ENCODE results near the gene PATJ.

DNA sequence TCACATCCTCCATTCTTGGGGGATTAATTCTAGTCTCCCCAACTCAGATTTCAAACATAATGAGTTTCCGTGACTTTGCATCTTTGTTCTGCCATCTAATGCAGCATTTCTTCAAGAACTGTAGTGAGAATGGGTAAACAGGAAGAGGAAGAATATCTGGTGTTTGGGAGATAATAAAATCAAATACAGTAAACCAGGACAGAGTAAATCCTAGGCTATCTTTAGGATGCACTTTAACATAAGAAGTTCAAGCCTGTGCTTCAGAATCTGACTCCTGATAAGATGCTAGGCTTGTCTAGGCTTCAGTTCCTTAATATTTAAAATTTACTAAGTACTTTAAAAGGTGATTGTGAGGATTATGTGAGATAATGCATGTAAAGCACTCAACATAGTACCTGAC, 27.9 kb downstream of the PATJ start:
- TF ChIP-seq TMF1 (CRISPR knock-in tag; IDR thresholded peaks at IDR 0.05; ENCODE audit: low read depth): no peak
- TF ChIP-seq, protein P1, sequence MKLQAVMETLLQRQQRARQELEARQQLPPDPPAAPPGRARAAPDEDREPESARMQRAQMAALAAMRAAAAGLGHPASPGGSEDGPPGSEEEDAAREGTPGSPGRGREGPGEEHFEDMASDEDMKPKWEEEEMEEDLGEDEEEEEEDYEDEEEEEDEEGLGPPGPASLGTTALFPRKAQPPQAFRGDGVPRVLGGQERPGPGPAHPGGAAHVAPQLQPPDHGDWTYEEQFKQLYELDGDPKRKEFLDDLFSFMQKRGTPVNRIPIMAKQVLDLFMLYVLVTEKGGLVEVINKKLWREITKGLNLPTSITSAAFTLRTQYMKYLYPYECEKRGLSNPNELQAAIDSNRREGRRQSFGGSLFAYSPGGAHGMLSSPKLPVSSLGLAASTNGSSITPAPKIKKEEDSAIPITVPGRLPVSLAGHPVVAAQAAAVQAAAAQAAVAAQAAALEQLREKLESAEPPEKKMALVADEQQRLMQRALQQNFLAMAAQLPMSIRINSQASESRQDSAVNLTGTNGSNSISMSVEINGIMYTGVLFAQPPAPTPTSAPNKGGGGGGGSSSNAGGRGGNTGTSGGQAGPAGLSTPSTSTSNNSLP (IDR thresholded peaks at IDR 0.05; ENCODE audit: low read depth, low read length): no peak
- no peak for TF ChIP-seq RAD21 (CRISPR knock-in tag; IDR thresholded peaks at IDR 0.05)
- no peak for TF ChIP-seq MAX (IDR thresholded peaks at IDR 0.05)
- TF ChIP-seq, protein P2, sequence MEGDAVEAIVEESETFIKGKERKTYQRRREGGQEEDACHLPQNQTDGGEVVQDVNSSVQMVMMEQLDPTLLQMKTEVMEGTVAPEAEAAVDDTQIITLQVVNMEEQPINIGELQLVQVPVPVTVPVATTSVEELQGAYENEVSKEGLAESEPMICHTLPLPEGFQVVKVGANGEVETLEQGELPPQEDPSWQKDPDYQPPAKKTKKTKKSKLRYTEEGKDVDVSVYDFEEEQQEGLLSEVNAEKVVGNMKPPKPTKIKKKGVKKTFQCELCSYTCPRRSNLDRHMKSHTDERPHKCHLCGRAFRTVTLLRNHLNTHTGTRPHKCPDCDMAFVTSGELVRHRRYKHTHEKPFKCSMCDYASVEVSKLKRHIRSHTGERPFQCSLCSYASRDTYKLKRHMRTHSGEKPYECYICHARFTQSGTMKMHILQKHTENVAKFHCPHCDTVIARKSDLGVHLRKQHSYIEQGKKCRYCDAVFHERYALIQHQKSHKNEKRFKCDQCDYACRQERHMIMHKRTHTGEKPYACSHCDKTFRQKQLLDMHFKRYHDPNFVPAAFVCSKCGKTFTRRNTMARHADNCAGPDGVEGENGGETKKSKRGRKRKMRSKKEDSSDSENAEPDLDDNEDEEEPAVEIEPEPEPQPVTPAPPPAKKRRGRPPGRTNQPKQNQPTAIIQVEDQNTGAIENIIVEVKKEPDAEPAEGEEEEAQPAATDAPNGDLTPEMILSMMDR (CRISPR knock-in tag; IDR thresholded peaks at IDR 0.05): no peak
- no peak for TF ChIP-seq POLR2AphosphoS2 (IDR thresholded peaks at IDR 0.05; ENCODE audit: low read depth, low read length)
- no peak for TF ChIP-seq POLR2AphosphoS5 (IDR thresholded peaks at IDR 0.05; ENCODE audit: low read depth, low read length)
- TF ChIP-seq REST (IDR thresholded peaks at IDR 0.05; ENCODE audit: borderline replicate concordance in 1 of 2, low read depth in 1 of 2, low read length in 2 of 2): no peak
- TF ChIP-seq RFX5 (IDR thresholded peaks at IDR 0.05; ENCODE audit: low read depth, low read length): no peak
- no peak for TF ChIP-seq EP300 (IDR thresholded peaks at IDR 0.05; ENCODE audit: low read depth in 2 of 2, low read length in 2 of 2)
- TF ChIP-seq EP300 (CRISPR knock-in tag; IDR thresholded peaks at IDR 0.05; ENCODE audit: borderline replicate concordance): no peak
- no peak for TF ChIP-seq HMG20A (CRISPR knock-in tag; IDR thresholded peaks at IDR 0.05; ENCODE audit: borderline replicate concordance)
